ENCODE results near the gene MTCP1.

Gene MTCP1

DNA sequence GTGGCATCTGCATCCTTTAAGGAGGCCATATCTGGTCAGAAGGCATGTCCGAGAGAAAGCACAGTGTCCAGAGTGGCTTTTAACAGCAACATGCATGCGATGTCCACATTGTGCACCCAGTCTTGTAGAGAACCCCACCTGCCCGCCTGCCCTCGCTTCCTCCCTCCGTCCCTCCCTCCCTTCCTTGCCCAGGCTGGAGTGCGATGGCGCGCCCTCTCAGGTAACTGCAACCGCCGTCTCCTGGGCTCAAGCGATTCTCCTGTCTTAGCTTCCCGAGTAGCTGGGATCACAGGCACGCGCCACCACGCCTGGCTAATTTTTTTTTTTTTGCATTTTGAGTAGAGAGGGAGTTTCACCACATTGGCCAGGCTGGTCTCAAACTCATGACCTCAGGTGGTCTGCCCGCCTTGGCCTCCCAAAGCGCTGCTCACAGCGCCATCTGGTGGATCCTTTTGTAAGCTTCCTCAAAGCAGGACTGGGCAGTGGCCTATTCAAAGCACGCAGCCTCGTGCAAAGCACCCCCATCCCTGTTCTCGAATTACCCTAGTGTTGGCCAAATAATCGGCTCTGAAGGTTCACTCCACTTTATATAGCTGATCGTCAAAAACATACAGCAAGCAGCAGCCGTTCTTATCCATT, 15.4 kb upstream of the MTCP1 start:
- H3K9ac ChIP-seq (ENCODE audit: low read length) = no peak overlapping the region
- H3K4me2 ChIP-seq (ENCODE audit: low read length, poor library complexity, severe bottlenecking) = no peak overlapping the region
- peaks cover 2% of the 10 kb centered on the region for H3K4me1 ChIP-seq (ENCODE audit: control insufficient read depth, insufficient read depth, low read depth, low read length)
- H2BK12ac ChIP-seq (ENCODE audit: low read length in 2 of 2) = no peak overlapping the region
- H2BK5ac ChIP-seq (ENCODE audit: low read depth, low read length, poor library complexity, severe bottlenecking) = no peak overlapping the region
- no peak overlapping the region for H3K18ac ChIP-seq (ENCODE audit: low read depth in 1 of 2, low read length in 2 of 2)
- H2BK120ac ChIP-seq (ENCODE audit: low read depth, low read length) = no peak overlapping the region
- H2AFZ ChIP-seq (ENCODE audit: low read depth, low read length) = no peak overlapping the region
- H3K27me3 ChIP-seq (ENCODE audit: control insufficient read depth in 1 of 2, insufficient read depth in 1 of 2, low read length in 2 of 2) = no peaks in the 10 kb centered on the region
- no peak overlapping the region for H3K27ac ChIP-seq (ENCODE audit: low read length, poor library complexity, severe bottlenecking)
- H3K4me3 ChIP-seq (ENCODE audit: insufficient read depth in 1 of 2, low read depth in 1 of 2, low read length in 2 of 2) = no peak overlapping the region
- H3K9me3 ChIP-seq (ENCODE audit: control insufficient read depth, low read length) = no peaks in the 10 kb centered on the region
- DNase-seq = peak; percentile 38
- H3K4ac ChIP-seq (ENCODE audit: low read depth in 1 of 2, low read length in 2 of 2) = no peak overlapping the region
- H3K36me3 ChIP-seq (ENCODE audit: control insufficient read depth in 1 of 2, insufficient read depth in 2 of 2, low read depth in 1 of 2, low read length in 2 of 2) = peaks cover 13 to 37% of the 10 kb centered on the region in 2 experiments
- H3K23ac ChIP-seq (ENCODE audit: low read length in 2 of 2) = no peak overlapping the region
- peaks cover 6% of the 10 kb centered on the region for H3K79me1 ChIP-seq (replicated peaks; ENCODE audit: low read length, poor library complexity, severe bottlenecking)
- H2AK5ac ChIP-seq (ENCODE audit: low read length, severe bottlenecking) = no peak overlapping the region
- H4K91ac ChIP-seq (ENCODE audit: low read length) = no peak overlapping the region
- H3K14ac ChIP-seq (ENCODE audit: low read length in 2 of 2) = no peak overlapping the region
- no peak overlapping the region for H4K8ac ChIP-seq (ENCODE audit: low read length)
- H2BK15ac ChIP-seq (ENCODE audit: low read depth, poor library complexity, severe bottlenecking) = no peak overlapping the region
- 85% methylated on average over 18 of the region's 24 CpGs for WGBS

- Histone ChIP-seq H3K36me3 (ENCODE audit: control insufficient read depth in 1 of 2, insufficient read depth in 2 of 2, low read depth in 1 of 2, low read length in 2 of 2) (peaks cover 3 to 21% of the 10 kb centered on the region in 2 experiments), H3K23ac (ENCODE audit: low read length in 2 of 2) (no peak overlapping the region), H2BK12ac (ENCODE audit: low read length in 2 of 2) (no peak overlapping the region), H3K18ac (ENCODE audit: low read depth in 1 of 2, low read length in 2 of 2) (peak overlapping the region; percentile 48 to 66), H3K4me2 (ENCODE audit: low read length, poor library complexity, severe bottlenecking) (peak overlapping the region; percentile 39), H3K14ac (ENCODE audit: low read length in 2 of 2) (peak overlapping the region in 1 of 2 experiments; percentile 55), H2BK120ac (ENCODE audit: low read depth, low read length) (no peak overlapping the region), H2BK15ac (ENCODE audit: low read depth, poor library complexity, severe bottlenecking) (no peak overlapping the region), H2AFZ (ENCODE audit: low read depth, low read length) (peak overlapping the region; percentile 39), H3K9me3 (ENCODE audit: control insufficient read depth, low read length) (no peaks in the 10 kb centered on the region), H3K4ac (ENCODE audit: low read depth in 1 of 2, low read length in 2 of 2) (peak overlapping the region in 1 of 2 experiments; percentile 51), H3K27ac (ENCODE audit: low read length, poor library complexity, severe bottlenecking) (peak overlapping the region; percentile 72), H4K8ac (ENCODE audit: low read length) (no peak overlapping the region), H3K79me1 (replicated peaks; ENCODE audit: low read length, poor library complexity, severe bottlenecking) (peaks cover 2% of the 10 kb centered on the region), H4K91ac (ENCODE audit: low read length) (no peak overlapping the region), H3K4me1 (ENCODE audit: control insufficient read depth, insufficient read depth, low read depth, low read length) (peaks cover 2% of the 10 kb centered on the region), H2AK5ac (ENCODE audit: low read length, severe bottlenecking) (no peak overlapping the region), H3K4me3 (ENCODE audit: insufficient read depth in 1 of 2, low read depth in 1 of 2, low read length in 2 of 2) (peak overlapping the region; percentile 70 to 88), H2BK5ac (ENCODE audit: low read depth, low read length, poor library complexity, severe bottlenecking) (no peak overlapping the region), H3K9ac (ENCODE audit: low read length) (peak overlapping the region; percentile 91), H3K27me3 (ENCODE audit: control insufficient read depth in 1 of 2, insufficient read depth in 1 of 2, low read length in 2 of 2) (no peaks in the 10 kb centered on the region)
- no peak for DNase-seq
- 1% methylated on average over 21 of the region's 25 CpGs for WGBS
Measured at GRCh38 chrX:155071694-155072280, 851 bp upstream of the MTCP1 start.

DNA sequence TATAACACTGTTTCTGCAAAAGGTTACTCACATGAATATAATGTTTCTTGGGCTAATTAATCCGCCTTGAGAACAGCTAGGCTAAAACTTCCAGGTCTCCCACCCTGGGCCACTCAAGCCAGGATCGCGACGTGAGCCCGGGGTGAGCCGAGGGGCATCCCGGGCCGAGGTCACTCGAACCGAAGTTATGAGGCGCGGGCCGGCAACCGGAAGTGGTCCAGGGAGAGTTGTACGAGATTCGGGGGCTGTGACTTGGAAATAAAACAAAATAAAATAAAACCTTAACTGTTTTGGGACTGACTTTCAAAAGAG, 317 bp downstream of the MTCP1 start:
- no peak overlapping the region for H2BK15ac ChIP-seq (ENCODE audit: low read depth, poor library complexity, severe bottlenecking)
- no peak overlapping the region for H2BK12ac ChIP-seq (ENCODE audit: low read length in 2 of 2)
- H3K9me3 ChIP-seq (ENCODE audit: control insufficient read depth, low read length) = no peaks in the 10 kb centered on the region
- peak overlapping the region; percentile 90 for H3K9ac ChIP-seq (ENCODE audit: low read length)
- H3K27me3 ChIP-seq (ENCODE audit: control insufficient read depth in 1 of 2, insufficient read depth in 1 of 2, low read length in 2 of 2) = no peaks in the 10 kb centered on the region
- H2BK120ac ChIP-seq (ENCODE audit: low read depth, low read length) = no peak overlapping the region
- H3K14ac ChIP-seq (ENCODE audit: low read length in 2 of 2) = no peak overlapping the region
- peak overlapping the region in 1 of 2 experiments; percentile 26 for H3K4ac ChIP-seq (ENCODE audit: low read depth in 1 of 2, low read length in 2 of 2)
- H4K8ac ChIP-seq (ENCODE audit: low read length) = no peak overlapping the region
- no peak for DNase-seq
- H3K4me1 ChIP-seq (ENCODE audit: control insufficient read depth, insufficient read depth, low read depth, low read length) = peaks cover 5% of the 10 kb centered on the region
- H3K36me3 ChIP-seq (ENCODE audit: control insufficient read depth in 1 of 2, insufficient read depth in 2 of 2, low read depth in 1 of 2, low read length in 2 of 2) = peaks cover 0 to 14% of the 10 kb centered on the region in 2 experiments
- peaks cover 5% of the 10 kb centered on the region for H3K79me1 ChIP-seq (replicated peaks; ENCODE audit: low read length, poor library complexity, severe bottlenecking)
- peak overlapping the region; percentile 21 to 57 for H3K18ac ChIP-seq (ENCODE audit: low read depth in 1 of 2, low read length in 2 of 2)
- H3K4me2 ChIP-seq (ENCODE audit: low read length, poor library complexity, severe bottlenecking) = peak overlapping the region; percentile 70
- no peak overlapping the region for H2AK5ac ChIP-seq (ENCODE audit: low read length, severe bottlenecking)
- peak overlapping the region; percentile 60 to 78 for H3K4me3 ChIP-seq (ENCODE audit: insufficient read depth in 1 of 2, low read depth in 1 of 2, low read length in 2 of 2)
- H2AFZ ChIP-seq (ENCODE audit: low read depth, low read length) = peak overlapping the region; percentile 51
- no peak overlapping the region for H3K23ac ChIP-seq (ENCODE audit: low read length in 2 of 2)
- H2BK5ac ChIP-seq (ENCODE audit: low read depth, low read length, poor library complexity, severe bottlenecking) = no peak overlapping the region
- WGBS = 0% methylated on average over 2 of the region's 16 CpGs
- H3K27ac ChIP-seq (ENCODE audit: low read length, poor library complexity, severe bottlenecking) = peak overlapping the region; percentile 33
- no peak overlapping the region for H4K91ac ChIP-seq (ENCODE audit: low read length)

DNA sequence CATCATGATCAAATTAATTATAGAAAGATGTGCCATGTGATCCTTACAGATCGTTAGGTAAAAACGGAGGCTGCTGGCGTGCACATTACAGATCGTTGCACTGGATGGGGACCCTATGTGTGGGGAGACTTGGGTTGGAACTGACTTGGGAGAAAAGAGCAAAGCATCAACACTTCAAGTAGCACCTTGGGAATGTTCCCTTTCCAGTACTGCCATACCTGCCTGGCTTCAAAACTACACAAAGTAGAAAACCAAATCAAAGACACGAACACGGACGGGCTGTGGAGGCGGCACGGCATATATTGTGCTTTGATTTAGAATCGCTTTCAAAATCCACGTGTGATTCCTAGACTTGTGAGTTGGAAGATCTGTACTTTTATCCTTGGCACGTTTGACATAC, 898 bp downstream of the MTCP1 start:
- WGBS = 7% methylated on average over 5 of the region's 12 CpGs
- Histone ChIP-seq H3K4ac (ENCODE audit: low read depth in 1 of 2, low read length in 2 of 2) (no peak overlapping the region), H3K14ac (ENCODE audit: low read length in 2 of 2) (no peak overlapping the region), H3K36me3 (ENCODE audit: control insufficient read depth in 1 of 2, insufficient read depth in 2 of 2, low read depth in 1 of 2, low read length in 2 of 2) (peaks cover 0 to 8% of the 10 kb centered on the region in 2 experiments), H3K9me3 (ENCODE audit: control insufficient read depth, low read length) (no peaks in the 10 kb centered on the region), H2BK12ac (ENCODE audit: low read length in 2 of 2) (no peak overlapping the region), H3K79me1 (replicated peaks; ENCODE audit: low read length, poor library complexity, severe bottlenecking) (peaks cover 4% of the 10 kb centered on the region), H3K27ac (ENCODE audit: low read length, poor library complexity, severe bottlenecking) (no peak overlapping the region), H3K4me3 (ENCODE audit: insufficient read depth in 1 of 2, low read depth in 1 of 2, low read length in 2 of 2) (peak overlapping the region in 1 of 2 experiments; percentile 78), H3K27me3 (ENCODE audit: control insufficient read depth in 1 of 2, insufficient read depth in 1 of 2, low read length in 2 of 2) (no peaks in the 10 kb centered on the region), H3K23ac (ENCODE audit: low read length in 2 of 2) (no peak overlapping the region), H3K9ac (ENCODE audit: low read length) (peak overlapping the region; percentile 90), H2BK120ac (ENCODE audit: low read depth, low read length) (no peak overlapping the region), H2BK5ac (ENCODE audit: low read depth, low read length, poor library complexity, severe bottlenecking) (no peak overlapping the region), H3K4me1 (ENCODE audit: control insufficient read depth, insufficient read depth, low read depth, low read length) (peaks cover 8% of the 10 kb centered on the region), H2AFZ (ENCODE audit: low read depth, low read length) (no peak overlapping the region), H2BK15ac (ENCODE audit: low read depth, poor library complexity, severe bottlenecking) (no peak overlapping the region), H4K8ac (ENCODE audit: low read length) (no peak overlapping the region), H3K18ac (ENCODE audit: low read depth in 1 of 2, low read length in 2 of 2) (no peak overlapping the region), H2AK5ac (ENCODE audit: low read length, severe bottlenecking) (no peak overlapping the region), H4K91ac (ENCODE audit: low read length) (no peak overlapping the region), H3K4me2 (ENCODE audit: low read length, poor library complexity, severe bottlenecking) (peak overlapping the region; percentile 70)
- DNase-seq = no peak
